SU-DHL-6 (cell line): ENCODE results near the gene NUP62.

Experiments used
- CTCF ChIP-seq: fragments of 200-600 bp; sonication (generic); IDR thresholded peaks from one replicate; pipeline ENCODE4 v1.5.1; 2017; ENCODE audit warnings: antibody characterized with exemption, mild to moderate bottlenecking, low read length, moderate library complexity; ENCODE audit not compliant: insufficient read depth, poor library complexity, severe bottlenecking
- EZH2phosphoT487 ChIP-seq: fragments of 200-600 bp; sonication (generic), shearing (Covaris generic); conservative IDR thresholded peaks from 2 replicates; pipeline ENCODE4 v1.6.1; 2018; ENCODE audit warnings: mild to moderate bottlenecking, antibody characterized with exemption, low read length, moderate library complexity, mixed read lengths

GRCh38 chr19:49896863-49897621 is 32.3 kb downstream of the NUP62 start, which contains the start of gene IL4I1:
- TF ChIP-seq CTCF (no peak), EZH2phosphoT487 (no peak)
